ENCODE results near the gene TMEM245.

Gene TMEM245

DNA sequence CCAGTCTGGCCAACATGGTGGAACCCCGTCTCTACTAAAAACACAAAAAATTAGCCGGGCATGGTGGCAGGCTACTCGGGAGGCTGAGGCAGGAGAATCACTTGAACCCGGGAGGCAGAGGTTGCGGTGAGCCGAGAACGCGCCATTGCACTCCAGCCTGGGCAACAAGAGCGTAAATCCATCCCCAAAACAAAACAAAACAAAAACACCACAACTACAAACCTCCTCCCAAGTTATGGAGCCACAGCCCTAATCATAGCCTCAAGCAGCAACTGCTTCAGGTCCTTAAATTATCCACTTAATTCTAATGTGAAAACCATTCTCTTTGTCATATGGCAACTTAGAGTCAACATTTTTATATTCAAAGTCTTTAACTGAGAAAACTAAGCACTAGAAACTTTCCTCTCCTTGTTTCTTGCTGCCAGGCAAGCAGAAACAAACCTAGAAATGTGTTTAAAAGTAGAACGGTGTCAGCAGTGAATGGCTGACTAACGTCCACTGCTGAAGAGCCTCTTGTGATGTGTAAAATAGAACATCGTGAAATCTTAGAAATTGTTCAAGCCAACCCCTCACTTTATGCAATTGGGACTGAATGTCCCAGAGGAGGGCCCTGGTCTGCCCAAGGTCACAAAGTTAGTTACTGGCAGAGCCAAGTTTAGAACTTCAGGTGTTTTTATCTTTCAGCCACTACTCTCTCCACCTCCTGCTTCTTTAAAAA lies 5.7 kb downstream of the TMEM245 start:
- TF ChIP-seq, protein P1, sequence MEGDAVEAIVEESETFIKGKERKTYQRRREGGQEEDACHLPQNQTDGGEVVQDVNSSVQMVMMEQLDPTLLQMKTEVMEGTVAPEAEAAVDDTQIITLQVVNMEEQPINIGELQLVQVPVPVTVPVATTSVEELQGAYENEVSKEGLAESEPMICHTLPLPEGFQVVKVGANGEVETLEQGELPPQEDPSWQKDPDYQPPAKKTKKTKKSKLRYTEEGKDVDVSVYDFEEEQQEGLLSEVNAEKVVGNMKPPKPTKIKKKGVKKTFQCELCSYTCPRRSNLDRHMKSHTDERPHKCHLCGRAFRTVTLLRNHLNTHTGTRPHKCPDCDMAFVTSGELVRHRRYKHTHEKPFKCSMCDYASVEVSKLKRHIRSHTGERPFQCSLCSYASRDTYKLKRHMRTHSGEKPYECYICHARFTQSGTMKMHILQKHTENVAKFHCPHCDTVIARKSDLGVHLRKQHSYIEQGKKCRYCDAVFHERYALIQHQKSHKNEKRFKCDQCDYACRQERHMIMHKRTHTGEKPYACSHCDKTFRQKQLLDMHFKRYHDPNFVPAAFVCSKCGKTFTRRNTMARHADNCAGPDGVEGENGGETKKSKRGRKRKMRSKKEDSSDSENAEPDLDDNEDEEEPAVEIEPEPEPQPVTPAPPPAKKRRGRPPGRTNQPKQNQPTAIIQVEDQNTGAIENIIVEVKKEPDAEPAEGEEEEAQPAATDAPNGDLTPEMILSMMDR (conservative IDR thresholded peaks at IDR 0.05; ENCODE audit: control insufficient read depth, insufficient read depth, low read depth, low read length) = no peak
- no peak overlapping the region for H3K4me3 ChIP-seq (ENCODE audit: control insufficient read depth, low read depth, low read length)
- peak; percentile 20 for DNase-seq (ENCODE audit: low read depth)

DNA sequence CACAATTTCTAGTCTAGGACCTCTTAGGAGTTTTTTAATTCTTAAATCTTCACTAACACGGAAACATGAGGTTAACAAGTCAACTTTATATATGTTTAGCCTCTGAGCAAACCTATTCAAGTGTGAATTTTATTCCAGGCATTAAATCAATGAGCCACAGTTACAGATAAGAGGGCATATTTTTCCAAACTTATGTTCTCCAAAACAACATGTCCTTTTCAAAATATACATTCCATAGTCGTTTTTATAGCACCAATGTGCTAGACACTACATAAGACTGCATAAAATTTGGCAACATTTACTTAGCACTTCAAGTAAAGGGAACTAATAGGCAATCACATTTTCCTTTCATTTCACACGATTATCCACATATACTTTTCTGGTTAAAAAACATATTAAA lies 6.5 kb downstream of the TMEM245 start:
- no peak overlapping the region for H3K4me3 ChIP-seq (ENCODE audit: control insufficient read depth, low read depth, low read length)
- no peak for DNase-seq (ENCODE audit: low read depth)
- TF ChIP-seq, protein P1 (conservative IDR thresholded peaks at IDR 0.05; ENCODE audit: control insufficient read depth, insufficient read depth, low read depth, low read length) = no peak

DNA sequence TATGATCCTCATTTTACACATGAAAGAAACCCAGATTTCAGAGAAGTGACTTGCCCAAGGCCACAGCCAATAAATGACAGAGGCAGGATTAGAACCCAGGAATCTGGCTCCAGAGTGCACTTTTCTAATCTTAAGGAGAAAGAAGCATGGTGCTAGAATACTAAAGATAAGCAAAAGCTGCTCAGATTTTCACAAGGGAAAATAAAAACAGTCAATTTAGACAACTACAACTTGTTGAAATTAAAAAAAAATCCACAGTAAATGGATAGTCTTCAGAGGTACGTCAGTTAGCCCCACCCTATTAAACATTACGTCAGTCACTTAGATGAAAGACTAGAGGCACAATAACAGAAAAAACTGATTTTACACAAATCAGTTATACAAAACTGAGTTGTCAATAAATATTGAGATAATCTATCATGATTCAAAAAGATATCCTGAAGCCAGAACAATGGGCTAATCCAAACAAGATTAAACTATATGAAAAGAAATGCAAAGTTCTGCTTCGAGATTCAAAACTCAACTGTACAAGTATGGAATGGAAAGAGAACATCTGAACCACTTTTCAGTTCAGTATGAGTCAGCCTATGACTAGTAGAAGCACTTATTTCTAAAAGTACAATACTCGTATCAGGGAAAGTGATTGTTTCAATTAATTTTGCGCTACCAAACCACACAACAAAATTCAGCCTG lies 9.3 kb downstream of the TMEM245 start:
- TF ChIP-seq, protein P1 (conservative IDR thresholded peaks at IDR 0.05; ENCODE audit: control insufficient read depth, insufficient read depth, low read depth, low read length) = no peak
- DNase-seq (ENCODE audit: low read depth) = peak; percentile 89
- H3K4me3 ChIP-seq (ENCODE audit: control insufficient read depth, low read depth, low read length) = peak overlapping the region; percentile 28

- no peak for DNase-seq (ENCODE audit: low read depth)
- no peak overlapping the region for H3K4me3 ChIP-seq (ENCODE audit: control insufficient read depth, low read depth, low read length)
- TF ChIP-seq, protein P1 (conservative IDR thresholded peaks at IDR 0.05; ENCODE audit: control insufficient read depth, insufficient read depth, low read depth, low read length) = no peak
Observed at GRCh38 chr9:109109967-109110328, 9.8 kb downstream of the TMEM245 start.

DNA sequence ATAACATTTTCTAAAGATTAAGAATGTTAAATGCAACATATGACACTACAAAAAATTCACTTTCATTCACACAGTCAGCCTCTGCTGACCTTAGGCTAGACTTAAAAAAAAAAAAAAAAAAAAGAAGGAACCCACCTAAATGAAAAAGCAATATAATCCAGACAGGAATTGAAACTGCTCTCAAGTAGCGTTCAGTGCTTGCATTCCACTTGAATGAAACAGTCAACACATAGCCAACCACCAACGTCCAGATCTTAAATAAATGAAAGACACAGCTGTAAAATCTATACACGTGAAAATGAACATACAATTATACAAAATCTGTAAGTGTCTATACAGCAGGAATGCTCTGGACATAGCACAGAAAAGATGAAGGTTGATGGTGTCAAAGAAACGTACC lies 11.4 kb downstream of the TMEM245 start:
- TF ChIP-seq, protein P1 (conservative IDR thresholded peaks at IDR 0.05; ENCODE audit: control insufficient read depth, insufficient read depth, low read depth, low read length) = no peak
- peak; percentile 64 for DNase-seq (ENCODE audit: low read depth)
- H3K4me3 ChIP-seq (ENCODE audit: control insufficient read depth, low read depth, low read length) = no peak overlapping the region

DNA sequence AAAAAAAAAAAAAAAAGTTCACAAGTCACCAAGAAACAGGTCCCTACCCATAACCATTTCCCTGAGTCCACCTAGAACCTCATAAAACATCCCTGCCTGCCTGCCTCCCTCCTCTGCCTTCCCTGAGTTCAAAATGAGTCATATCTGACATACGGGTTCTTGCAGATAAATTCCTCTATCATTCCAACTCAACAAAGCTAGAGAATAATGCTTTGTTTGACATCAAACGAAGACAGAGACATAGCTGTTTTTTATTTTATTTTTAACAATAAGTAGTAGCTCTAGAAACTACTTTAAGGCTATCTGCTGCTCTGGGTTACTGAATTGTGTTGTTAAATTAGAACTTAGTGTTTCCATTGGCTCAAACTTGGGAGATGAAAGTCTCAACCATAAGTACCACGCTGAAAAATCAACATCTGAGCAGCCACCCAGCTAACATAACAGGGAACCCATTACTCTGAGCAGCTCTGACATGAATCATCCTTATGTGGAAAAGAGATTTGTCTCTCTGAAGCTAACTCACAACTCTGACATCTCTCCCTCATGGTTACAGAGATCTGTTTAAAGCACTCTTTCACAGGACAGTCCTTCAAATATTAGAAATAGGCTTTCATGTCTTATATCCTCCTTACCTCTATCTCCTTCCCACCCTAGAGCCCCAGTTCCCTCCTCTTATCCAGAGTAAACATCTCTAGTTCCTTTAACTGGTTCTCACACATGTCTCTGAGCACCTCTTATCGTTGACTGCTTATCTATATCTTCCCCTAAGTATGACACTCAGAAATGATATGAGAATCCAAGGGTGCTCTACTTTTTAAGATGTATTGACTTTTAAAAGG lies 12.1 kb downstream of the TMEM245 start:
- peak overlapping the region; percentile 5 for H3K4me3 ChIP-seq (ENCODE audit: control insufficient read depth, low read depth, low read length)
- DNase-seq (ENCODE audit: low read depth) = peak; percentile 78
- TF ChIP-seq, protein P1 (conservative IDR thresholded peaks at IDR 0.05; ENCODE audit: control insufficient read depth, insufficient read depth, low read depth, low read length) = no peak

All from fibroblast of mammary gland (primary cell).